H1 (cell line): ENCODE results near the gene SLC5A10. TPM values are rescaled to one million over a fixed set of nuclear protein-coding genes. Genes with fewer than 3 reads are reported as not detected.

ENCODE experiments used
- CTCF ChIA-PET: fragments of 300-600 bp; sonication (Branson Sonifier 250); formaldehyde crosslinking; loops from one replicate; lab custom pipeline; 2021; ENCODE audit not compliant: partially characterized antibody; lab: Charles Lee
- POLR2A ChIA-PET: fragments of 300-600 bp; sonication (Branson Sonifier 250); formaldehyde crosslinking; loops from one replicate; lab custom pipeline; 2021; ENCODE audit warnings: inconsistent platforms; ENCODE audit not compliant: partially characterized antibody; lab: Charles Lee
- DNase-seq, 2 experiments: peaks; one replicate each; pipeline versions ENCODE4 v3.0.0 to v3.0.0-alpha.2; 2010 to 2022; ENCODE audit warnings: low spot score in 2 of 2, low read depth in 1 of 2, mixed read lengths in 1 of 2
- FAIRE-seq: peaks from 2 replicates; lab custom pipeline; 2011; peaks lifted over from hg19 to GRCh38; lab: Jason Lieb, UNC
- H2AFZ ChIP-seq: 2 replicates; pipeline ENCODE4 v1.8.1; 2012; ENCODE audit warnings: low read length, inconsistent platforms
- H2AK5ac ChIP-seq: 2 replicates; pipeline ENCODE4 v1.6.1; 2013; ENCODE audit warnings: low read depth, low read length
- H2BK120ac ChIP-seq: replicated peaks from 2 replicates; pipeline ENCODE3; 2013; ENCODE audit warnings: low read depth, low read length, inconsistent platforms
- H2BK12ac ChIP-seq: 2 replicates; pipeline ENCODE4 v1.6.1; 2013; ENCODE audit warnings: low read depth, low read length
- H2BK15ac ChIP-seq: 2 replicates; pipeline ENCODE4 v1.6.1; 2013; ENCODE audit warnings: low read length
- H2BK20ac ChIP-seq: 2 replicates; pipeline ENCODE4 v1.6.1; 2013; ENCODE audit warnings: low read length
- H2BK5ac ChIP-seq: 2 replicates; pipeline ENCODE4 v1.6.1; 2013; ENCODE audit warnings: low read depth, low read length
- H3K14ac ChIP-seq: 2 replicates; pipeline ENCODE4 v1.6.1; 2013; ENCODE audit warnings: inconsistent platforms; ENCODE audit not compliant: insufficient read length
- H3K18ac ChIP-seq: 2 replicates; pipeline ENCODE4 v1.6.1; 2013; ENCODE audit warnings: low read length; ENCODE audit errors: extremely low read depth
- H3K23ac ChIP-seq: 2 replicates; pipeline ENCODE4 v1.6.1; 2013; ENCODE audit warnings: inconsistent platforms; ENCODE audit not compliant: insufficient read length
- H3K23me2 ChIP-seq: 2 replicates; pipeline ENCODE4 v1.6.1; 2013; ENCODE audit warnings: low read depth, low read length
- H3K27ac ChIP-seq: 2 replicates; pipeline ENCODE4 v1.6.1; 2011; ENCODE audit warnings: low read depth, low read length, inconsistent platforms
- H3K27me3 ChIP-seq, 4 experiments: replicated peaks in 1 of 4; 1 replicate in 1 of 4; 2 replicates in 3 of 4; pipeline versions ENCODE4 v1.6.1 to v1.8.1; 2011 to 2013; ENCODE audit warnings: low read length in 3 of 4, mild to moderate bottlenecking in 3 of 4, inconsistent platforms in 2 of 4, mixed read lengths in 2 of 4, moderate library complexity in 1 of 4; ENCODE audit not compliant: control insufficient read depth in 3 of 4, insufficient read depth in 3 of 4; ENCODE audit errors: extremely low read depth in 1 of 4
- H3K36me3 ChIP-seq, 4 experiments: 2 replicates each; pipeline versions ENCODE4 v1.6.1 to v1.8.1; 2011 to 2013; ENCODE audit warnings: mild to moderate bottlenecking in 4 of 4, low read length in 3 of 4, moderate library complexity in 2 of 4, control low read depth in 1 of 4, inconsistent platforms in 1 of 4; ENCODE audit not compliant: insufficient read depth in 4 of 4, control insufficient read depth in 2 of 4
- H3K4ac ChIP-seq: replicated peaks from 2 replicates; pipeline ENCODE3; 2013; ENCODE audit warnings: low read length, low read depth, mixed read lengths, inconsistent platforms; ENCODE audit not compliant: insufficient read length
- H3K4me1 ChIP-seq, 4 experiments: replicated peaks in 1 of 4; 1 replicate in 1 of 4; 2 replicates in 3 of 4; pipeline versions ENCODE4 v1.6.1 to v1.8.1; 2011 to 2013; ENCODE audit warnings: low read length in 3 of 4, inconsistent platforms in 2 of 4, mixed read lengths in 1 of 4; ENCODE audit not compliant: insufficient read depth in 4 of 4, control insufficient read depth in 3 of 4
- H3K4me2 ChIP-seq, 2 experiments: 2 replicates each; pipeline versions ENCODE4 v1.6.1 to v1.8.1; 2011 to 2013; ENCODE audit warnings: low read depth in 2 of 2, low read length in 2 of 2, control low read depth in 1 of 2, inconsistent platforms in 1 of 2, mild to moderate bottlenecking in 1 of 2; ENCODE audit not compliant: insufficient read depth in 1 of 2
- H3K4me3 ChIP-seq, 4 experiments: fragments of 200-600, 300-600 bp in 1 of 4; sonication (generic), shearing (Covaris generic), sonication (Bioruptor Twin) in 1 of 4; 2 replicates each; pipeline versions ENCODE4 v1.5.1 to v1.8.1; 2011 to 2016; ENCODE audit warnings: low read length in 4 of 4, low read depth in 3 of 4, control low read depth in 2 of 4, inconsistent platforms in 2 of 4, mild to moderate bottlenecking in 2 of 4, mixed read lengths in 1 of 4, moderate library complexity in 1 of 4; ENCODE audit not compliant: insufficient read depth in 2 of 4; ENCODE audit errors: extremely low read depth in 1 of 4
- H3K56ac ChIP-seq: replicated peaks from 2 replicates; pipeline ENCODE3; 2013; ENCODE audit warnings: low read depth, mild to moderate bottlenecking, mixed read lengths, low read length, inconsistent platforms; ENCODE audit not compliant: insufficient read length
- H3K79me1 ChIP-seq: 2 replicates; pipeline ENCODE4 v1.6.1; 2013; ENCODE audit warnings: low read depth, low read length, control low read depth
- H3K79me2 ChIP-seq, 2 experiments: 2 replicates each; pipeline versions ENCODE4 v1.6.1 to v1.8.1; 2012 to 2013; ENCODE audit warnings: low read length in 2 of 2, mild to moderate bottlenecking in 2 of 2, inconsistent platforms in 1 of 2; ENCODE audit not compliant: insufficient read depth in 2 of 2, control insufficient read depth in 1 of 2
- H3K9ac ChIP-seq, 4 experiments: replicated peaks in 1 of 4; 1 replicate in 1 of 4; 2 replicates in 3 of 4; pipeline versions ENCODE4 v1.6.1 to v1.8.1; 2011 to 2013; ENCODE audit warnings: low read depth in 3 of 4, low read length in 3 of 4, control low read depth in 2 of 4, mild to moderate bottlenecking in 2 of 4, moderate library complexity in 2 of 4, inconsistent platforms in 1 of 4; ENCODE audit errors: extremely low read depth in 1 of 4
- H3K9me3 ChIP-seq, 2 experiments: 2 replicates each; pipeline versions ENCODE4 v1.6.1 to v1.8.1; 2012 to 2013; ENCODE audit warnings: mild to moderate bottlenecking in 2 of 2, moderate library complexity in 2 of 2, control low read depth in 1 of 2, inconsistent platforms in 1 of 2, low read depth in 1 of 2, low read length in 1 of 2, mixed read lengths in 1 of 2; ENCODE audit not compliant: insufficient read depth in 2 of 2
- H4K20me1 ChIP-seq, 2 experiments: replicated peaks in 1 of 2; 2 replicates each; pipeline versions ENCODE3 to v1.8.1; 2011 to 2013; ENCODE audit warnings: inconsistent platforms in 2 of 2, low read length in 2 of 2, mild to moderate bottlenecking in 1 of 2; ENCODE audit not compliant: insufficient read depth in 2 of 2, control insufficient read depth in 1 of 2
- H4K5ac ChIP-seq: 2 replicates; pipeline ENCODE4 v1.6.1; 2013; ENCODE audit warnings: low read length, low read depth, mixed read lengths, inconsistent platforms; ENCODE audit not compliant: insufficient read length
- H4K8ac ChIP-seq: 2 replicates; pipeline ENCODE4 v1.8.0; 2013; ENCODE audit warnings: mild to moderate bottlenecking, moderate library complexity, low read length, inconsistent platforms; ENCODE audit not compliant: insufficient read depth; ENCODE audit errors: extremely low read depth
- H4K91ac ChIP-seq: replicated peaks from 2 replicates; pipeline ENCODE3; 2013; ENCODE audit warnings: low read length, mixed read lengths, inconsistent platforms; ENCODE audit not compliant: insufficient read length
- ASH2L ChIP-seq: fragments of 200-600, 300-600 bp; sonication (generic); IDR thresholded peaks from one replicate; pipeline ENCODE4 v1.7.1; 2017; ENCODE audit warnings: low read length
- CHD1 ChIP-seq: IDR thresholded peaks from 2 replicates; pipeline ENCODE4 v1.6.1; 2012; ENCODE audit warnings: low read depth, low read length, improper control_type of control experiment
- GTF2F1 ChIP-seq: IDR thresholded peaks from 2 replicates; pipeline ENCODE4 v1.6.1; 2012; ENCODE audit warnings: low read depth, low read length, improper control_type of control experiment, borderline replicate concordance
- POLR2A ChIP-seq, 2 experiments: IDR thresholded peaks; 1 replicate in 1 of 2; 2 replicates in 1 of 2; pipeline ENCODE4 v1.6.1; 2011; ENCODE audit warnings: low read depth in 2 of 2, low read length in 2 of 2, mild to moderate bottlenecking in 2 of 2; ENCODE audit errors: control extremely low read depth in 1 of 2
- TAF7 ChIP-seq: optimal IDR thresholded peaks from 2 replicates; pipeline ENCODE3; 2011; ENCODE audit warnings: low read depth, mild to moderate bottlenecking, inconsistent platforms, low read length, moderate library complexity, borderline replicate concordance
- TEAD4 ChIP-seq: IDR thresholded peaks from 2 replicates; pipeline ENCODE4 v1.6.1; 2012; ENCODE audit warnings: low read depth, low read length, inconsistent platforms, mixed read lengths
- WGBS, 2 experiments: shearing (Covaris generic) in 1 of 2; methylation state at CpG; one replicate each; pipeline versions ENCODE4 v1.1.6 to v1.1.7; 2013 to 2015; ENCODE audit warnings: low lambda C conversion rate in 2 of 2, mixed read lengths in 2 of 2, inconsistent platforms in 1 of 2, low coverage in 1 of 2, missing lambda C conversion rate in 1 of 2; ENCODE audit not compliant: insufficient replicate concordance in 2 of 2, insufficient coverage in 1 of 2, insufficient read length in 1 of 2; ENCODE audit errors: extremely low coverage in 1 of 2, missing lambda C conversion rate in 1 of 2; 5-methylcytosine and 5-hydroxymethylcytosine counted together
- polyA plus RNA-seq, 7 experiments: library from polyadenylated mRNA; depleted of rRNA in 3 of 7; stranded (reverse) in 5 of 7; unstranded in 2 of 7; fragments of >200 nt in 5 of 7; fragments of 200-250 nt in 2 of 7; gene quantifications; 1 replicate in 5 of 7; 2 replicates in 1 of 7; 4 replicates in 1 of 7; pipeline versions ENCODE4 v1.2.1 to v1.2.3, GENCODE V29; 2011 to 2013; ENCODE audit warnings: missing spikeins in 2 of 7, mixed read lengths in 2 of 7
- total RNA-seq: library from RNA; stranded (reverse); fragmentation: NEBNext Ultra II Directional; extraction: Animal tissue kit (Norgen Biotek cat#: 25700); gene quantifications from 2 replicates; pipeline ENCODE4 v1.2.1, GENCODE V29; 2021
- TF ChIP-seq, protein P1 (sequence below): IDR thresholded peaks from 2 replicates; pipeline ENCODE4 v1.6.1; 2012; ENCODE audit warnings: inconsistent platforms

The SLC5A10 gene
- total and polyA plus RNA-seq, 2 of the 8 experiments (the other 6 are each of a cell fraction or from before 2014, with no cell fraction given) = 0.05 to 0.11 TPM

DNA sequence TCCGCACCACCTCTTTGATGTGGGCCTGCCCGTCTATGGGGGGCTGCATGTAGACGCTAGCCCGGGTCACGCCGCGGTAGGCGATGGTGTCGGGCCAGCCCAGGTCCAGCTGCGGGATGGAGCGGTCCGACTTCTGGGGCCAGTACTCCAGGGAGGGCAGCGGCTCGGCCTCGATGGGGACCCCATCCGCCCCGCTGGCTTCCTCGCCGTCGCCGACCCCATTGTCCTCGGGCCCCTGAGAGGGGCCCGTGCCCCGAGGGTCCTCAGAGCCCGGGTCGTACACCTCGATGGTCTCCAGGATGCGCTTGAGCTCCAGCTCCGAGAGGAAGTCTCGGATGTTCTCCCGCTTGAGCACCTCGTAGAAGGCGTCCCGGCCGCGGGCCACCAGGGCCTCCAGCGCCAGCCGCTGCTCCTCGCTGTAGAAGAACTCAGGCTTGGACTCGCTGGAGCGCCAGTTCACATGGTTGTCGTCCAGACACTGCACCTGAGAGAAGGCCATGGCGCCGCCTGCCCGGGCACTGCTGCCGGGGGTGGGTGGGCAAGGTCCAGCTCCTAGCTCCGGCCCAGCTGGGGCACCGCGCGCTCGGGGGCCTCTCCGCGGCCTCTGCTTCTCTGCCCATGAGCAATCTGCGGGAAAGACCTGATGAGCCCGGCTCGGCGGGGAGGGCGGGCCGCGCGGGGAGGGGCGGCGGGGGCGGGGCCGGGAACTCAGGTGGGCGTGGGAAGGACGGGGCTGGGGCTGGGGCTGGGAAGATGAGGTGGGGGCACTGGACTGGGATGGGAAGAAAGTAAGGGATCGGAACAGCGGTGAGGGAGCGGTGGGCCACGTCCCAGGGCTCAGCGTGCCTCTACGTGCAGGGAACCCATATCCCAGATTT is 51.8 kb downstream of the SLC5A10 start:
- DNase-seq (peak in 1 of 2 experiments; percentile 76), FAIRE-seq (no peak)
- H2AFZ ChIP-seq = no peak overlapping the region

More for the DNA sequence above, 51.8 kb downstream of the SLC5A10 start:
- Histone ChIP-seq H3K56ac (peak overlapping the region; percentile 37), H4K20me1 (peaks cover 16 to 25% of the 10 kb centered on the region in 2 experiments), H3K23me2 (peaks cover 10% of the 10 kb centered on the region), H3K27me3 (no peaks in the 10 kb centered on the region), H3K4ac (no peak overlapping the region), H3K27ac (no peak overlapping the region; the same call in 1 of the 2 replicates), H4K8ac (peak overlapping the region; percentile 92), H3K4me3 (peak overlapping the region; percentile 54 to 92 (median 82)), H2BK15ac (no peak overlapping the region), H3K36me3 (peaks cover 2 to 22% (median 6%) of the 10 kb centered on the region in 4 experiments; a peak in 6 of 8 replicates), H4K5ac (peak overlapping the region; percentile 75), H4K91ac (peak overlapping the region; percentile 84), H3K4me1 (peaks cover 0 to 23% (median 18%) of the 10 kb centered on the region in 4 experiments; a peak in 6 of 7 replicates), H3K23ac (no peak overlapping the region), H2BK12ac (0 out of 2 replicates have a peak overlapping the region, but pooled peaks have one; percentile 50), H2BK20ac (no peak overlapping the region), H3K14ac (no peak overlapping the region), H3K9me3 (peaks cover 0 to 6% of the 10 kb centered on the region in 2 experiments; a peak in 2 of 4 replicates), H3K79me1 (peaks cover 30% of the 10 kb centered on the region), H3K79me2 (peaks cover 0 to 47% of the 10 kb centered on the region in 2 experiments; a peak in 2 of 4 replicates), H2BK120ac (no peak overlapping the region), H3K18ac (peak overlapping the region; percentile 95), H3K4me2 (peak overlapping the region; percentile 97), H3K9ac (peak overlapping the region; percentile 45 to 75 (median 66); a peak in 6 of 7 replicates), H2AK5ac (no peak overlapping the region), H2BK5ac (peak overlapping the region; percentile 75)
- ChIA-PET POLR2A (interaction anchor here (0.7 to 4.1 kb wide), 9 partner anchors 8 to 28 kb away, joined by 3 to 21 read pairs (median 3); no protein-coding TSS in a partner anchor), CTCF (interaction anchor here (0.6 to 1.3 kb wide), 3 partner anchors 10 to 227 kb away, joined by 3 to 4 read pairs (median 3); no protein-coding TSS in a partner anchor)
- 18% methylated on average over 31 of the region's 73 CpGs; no CpG with 5 or more reads in 1 of the 2 experiments for WGBS, 2 experiments
- TF ChIP-seq TEAD4 = no peak
- TF ChIP-seq GTF2F1 = no peak
- TF ChIP-seq TAF7 = peak; percentile 26
- TF ChIP-seq ASH2L = peak; percentile 16
- peak in 1 of 2 experiments; percentile 65; a peak in 1 of 3 replicates for TF ChIP-seq POLR2A (IDR thresholded peaks at IDR 0.05; ENCODE audit: control extremely low read depth in 1 of 2, low read depth in 2 of 2, low read length in 2 of 2)
- TF ChIP-seq CHD1 = no peak
- TF ChIP-seq, protein P1, sequence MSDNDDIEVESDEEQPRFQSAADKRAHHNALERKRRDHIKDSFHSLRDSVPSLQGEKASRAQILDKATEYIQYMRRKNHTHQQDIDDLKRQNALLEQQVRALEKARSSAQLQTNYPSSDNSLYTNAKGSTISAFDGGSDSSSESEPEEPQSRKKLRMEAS = no peak
